H9 (cell line): ENCODE data around the gene LPAR1. TPM values are rescaled to one million over a fixed set of nuclear protein-coding genes. Genes with fewer than 3 reads are reported as not detected.
A peak's percentile ranks its signal among the peaks of the same experiment; 100 is the strongest.
"Not testable (repeated sequence)": the region's sequence is repeated elsewhere in the genome, so short reads cannot be mapped to it uniquely, and the experiment has no call there.

ENCODE experiments used
- DNase-seq: peaks from one replicate; pipeline ENCODE4 v3.0.0-alpha.2; 2017
- H2AFZ ChIP-seq: one replicate; pipeline ENCODE4 v1.6.1; 2013; ENCODE audit warnings: mild to moderate bottlenecking, low read length, control low read depth, moderate library complexity
- H2AK5ac ChIP-seq: 2 replicates; pipeline ENCODE4 v1.6.1; 2013; ENCODE audit warnings: low read length, control low read depth, mixed read lengths; ENCODE audit not compliant: insufficient read length
- H2BK120ac ChIP-seq: one replicate; pipeline ENCODE4 v1.6.1; 2013; ENCODE audit warnings: low read depth, mild to moderate bottlenecking, low read length, control low read depth, inconsistent platforms; ENCODE audit not compliant: poor library complexity, severe bottlenecking
- H2BK12ac ChIP-seq: 2 replicates; pipeline ENCODE4 v1.6.1; 2013; ENCODE audit warnings: low read length, control low read depth, mixed read lengths, low read depth; ENCODE audit not compliant: insufficient read length
- H2BK15ac ChIP-seq: 2 replicates; pipeline ENCODE4 v1.6.1; 2013; ENCODE audit warnings: low read depth, low read length, control low read depth
- H2BK20ac ChIP-seq: one replicate; pipeline ENCODE4 v1.6.1; 2013; ENCODE audit warnings: low read depth, mild to moderate bottlenecking, low read length, control low read depth, inconsistent platforms; ENCODE audit not compliant: poor library complexity, severe bottlenecking
- H2BK5ac ChIP-seq: 2 replicates; pipeline ENCODE4 v1.6.1; 2013; ENCODE audit warnings: low read length, control low read depth, mixed read lengths; ENCODE audit not compliant: insufficient read length
- H3K14ac ChIP-seq: 2 replicates; pipeline ENCODE4 v1.6.1; 2013; ENCODE audit warnings: low read length, control low read depth; ENCODE audit not compliant: insufficient read depth
- H3K18ac ChIP-seq: 2 replicates; pipeline ENCODE4 v1.6.1; 2013; ENCODE audit warnings: low read depth, mild to moderate bottlenecking, mixed read lengths, low read length, control low read depth; ENCODE audit not compliant: insufficient read length
- H3K23ac ChIP-seq: 2 replicates; pipeline ENCODE4 v1.6.1; 2013; ENCODE audit warnings: low read length, control low read depth, mixed read lengths, low read depth; ENCODE audit not compliant: insufficient read length
- H3K23me2 ChIP-seq: 2 replicates; pipeline ENCODE4 v1.6.1; 2013; ENCODE audit warnings: low read depth, mild to moderate bottlenecking, mixed read lengths, low read length, control low read depth; ENCODE audit not compliant: insufficient read length, poor library complexity, severe bottlenecking
- H3K27ac ChIP-seq: 2 replicates; pipeline ENCODE4 v1.5.1; 2013; ENCODE audit warnings: low read length, control low read depth, mixed read lengths, low read depth; ENCODE audit not compliant: insufficient read length
- H3K27me3 ChIP-seq: 2 replicates; pipeline ENCODE4 v1.6.1; 2013; ENCODE audit warnings: low read length, control low read depth, inconsistent platforms; ENCODE audit not compliant: insufficient read depth
- H3K4ac ChIP-seq: 2 replicates; pipeline ENCODE4 v1.6.1; 2013; ENCODE audit warnings: low read depth, mild to moderate bottlenecking, control low read depth, inconsistent platforms, low read length, moderate library complexity
- H3K4me1 ChIP-seq: 2 replicates; pipeline ENCODE4 v1.6.1; 2013; ENCODE audit warnings: low read length, control low read depth, inconsistent platforms; ENCODE audit not compliant: insufficient read depth
- H3K4me2 ChIP-seq: 2 replicates; pipeline ENCODE4 v1.6.1; 2013; ENCODE audit warnings: low read length, control low read depth, mixed read lengths; ENCODE audit not compliant: insufficient read length, insufficient read depth
- H3K56ac ChIP-seq: 2 replicates; pipeline ENCODE4 v1.6.1; 2013; ENCODE audit warnings: low read depth, mild to moderate bottlenecking, mixed read lengths, low read length, control low read depth; ENCODE audit not compliant: insufficient read length
- H3K79me1 ChIP-seq: 2 replicates; pipeline ENCODE4 v1.6.1; 2013; ENCODE audit warnings: low read depth, mild to moderate bottlenecking, moderate library complexity, low read length, control low read depth, inconsistent platforms; ENCODE audit not compliant: insufficient read depth, poor library complexity, severe bottlenecking
- H3K79me2 ChIP-seq: 2 replicates; pipeline ENCODE4 v1.6.1; 2013; ENCODE audit warnings: low read length, control low read depth, inconsistent platforms; ENCODE audit not compliant: insufficient read depth
- H3K9ac ChIP-seq: 2 replicates; pipeline ENCODE4 v1.6.1; 2013; ENCODE audit warnings: low read length, control low read depth, mixed read lengths; ENCODE audit not compliant: insufficient read length; ENCODE audit errors: extremely low read depth
- H3K9me3 ChIP-seq: one replicate; pipeline ENCODE4 v1.6.1; 2013; ENCODE audit warnings: low read depth, low read length, inconsistent platforms; ENCODE audit not compliant: control insufficient read depth
- H3T11ph ChIP-seq: one replicate; pipeline ENCODE4 v1.6.1; 2013; ENCODE audit warnings: mild to moderate bottlenecking, low read length, control low read depth, inconsistent platforms
- H4K20me1 ChIP-seq: one replicate; pipeline ENCODE4 v1.6.1; 2013; ENCODE audit not compliant: control insufficient read depth, insufficient read length, insufficient read depth
- H4K5ac ChIP-seq: 2 replicates; pipeline ENCODE4 v1.6.1; 2013; ENCODE audit warnings: low read depth, mild to moderate bottlenecking, mixed read lengths, low read length, control low read depth; ENCODE audit not compliant: insufficient read length
- H4K8ac ChIP-seq: replicated peaks from 2 replicates; pipeline ENCODE4 v1.6.1; 2013; ENCODE audit warnings: low read length, control low read depth, mixed read lengths, low read depth; ENCODE audit not compliant: insufficient read length
- H4K91ac ChIP-seq: 2 replicates; pipeline ENCODE4 v1.6.1; 2013; ENCODE audit warnings: low read depth, mild to moderate bottlenecking, moderate library complexity, mixed read lengths, low read length, control low read depth; ENCODE audit not compliant: insufficient read length
- H3K27ac Mint-ChIP-seq, 3 experiments: 2 replicates in 2 of 3; 3 replicates in 1 of 3; pipeline ENCODE4 v1.8.0; 2020 to 2021; ENCODE audit warnings: mixed read lengths in 3 of 3, mild to moderate bottlenecking in 1 of 3, moderate library complexity in 1 of 3
- H3K27me3 Mint-ChIP-seq: 2 replicates; pipeline ENCODE4 v1.8.0; 2021; ENCODE audit warnings: low read depth, mild to moderate bottlenecking, moderate library complexity, mixed read lengths
- H3K36me3 Mint-ChIP-seq, 3 experiments: 2 replicates in 2 of 3; 3 replicates in 1 of 3; pipeline ENCODE4 v1.8.0; 2020 to 2021; ENCODE audit warnings: low read depth in 3 of 3, mixed read lengths in 3 of 3; ENCODE audit not compliant: insufficient read depth in 1 of 3
- H3K4me1 Mint-ChIP-seq, 2 experiments: 2 replicates each; pipeline ENCODE4 v1.8.0; 2020; ENCODE audit warnings: mixed read lengths in 2 of 2
- H3K4me3 Mint-ChIP-seq, 2 experiments: 2 replicates in 1 of 2; 3 replicates in 1 of 2; pipeline ENCODE4 v1.8.0; 2020 to 2021; ENCODE audit warnings: mild to moderate bottlenecking in 2 of 2, mixed read lengths in 2 of 2, moderate library complexity in 1 of 2
- H3K9me3 Mint-ChIP-seq, 2 experiments: 2 replicates in 1 of 2; 3 replicates in 1 of 2; pipeline ENCODE4 v1.8.0; 2020; ENCODE audit warnings: mild to moderate bottlenecking in 2 of 2, mixed read lengths in 2 of 2, moderate library complexity in 1 of 2
- WGBS: extraction: QIAGEN DNeasy Blood & Tissue Kit; methylation state at CpG from one replicate; pipeline ENCODE4 v1.1.7; 2013; ENCODE audit warnings: missing lambda C conversion rate, low lambda C conversion rate, mixed read lengths; ENCODE audit not compliant: insufficient read length; ENCODE audit errors: extremely low coverage; 5-methylcytosine and 5-hydroxymethylcytosine counted together
- total RNA-seq: library from RNA; stranded (reverse); gene quantifications from 2 replicates; pipeline ENCODE4 v1.2.1, GENCODE V29; 2021
- TF ChIP-seq, protein P1 (sequence below): fragments of 200-600 bp; sonication (generic); conservative IDR thresholded peaks from 3 replicates; pipeline ENCODE4 v1.8.0; 2021; ENCODE audit warnings: antibody characterized with exemption, mild to moderate bottlenecking

The LPAR1 gene
- total RNA-seq, 1 experiment from 2014 or later = 1.3 TPM

DNA sequence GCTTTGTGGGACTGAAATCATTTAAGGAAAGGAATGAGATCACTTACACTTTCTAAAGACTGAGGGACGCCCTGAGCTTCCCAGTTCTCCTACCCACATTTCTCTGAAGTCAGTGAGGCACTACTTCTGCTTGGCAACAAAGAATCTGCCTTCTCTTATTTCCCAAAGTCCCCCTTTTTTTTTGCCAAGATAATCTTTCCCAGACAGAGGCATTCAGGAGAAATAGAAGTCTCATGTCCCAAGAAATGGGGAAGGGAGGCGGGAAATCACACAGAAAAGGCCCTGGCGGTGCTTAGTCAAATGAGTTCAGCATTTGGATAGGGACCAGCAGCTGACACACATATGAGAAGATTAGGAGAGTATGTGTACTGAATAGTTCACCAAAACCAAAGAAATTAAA is 210.0 kb downstream of the LPAR1 start:
- H3K27ac Mint-ChIP-seq = peak overlapping the region in 1 of 3 experiments; percentile 76; a peak in 2 of 7 replicates
- no CpG with 5 or more reads among the region's 3 CpGs for WGBS
- H3K9me3 Mint-ChIP-seq = peaks cover 9 to 11% of the 10 kb centered on the region in 2 experiments
- no peak overlapping the region for H3K14ac ChIP-seq
- TF ChIP-seq, protein P1, sequence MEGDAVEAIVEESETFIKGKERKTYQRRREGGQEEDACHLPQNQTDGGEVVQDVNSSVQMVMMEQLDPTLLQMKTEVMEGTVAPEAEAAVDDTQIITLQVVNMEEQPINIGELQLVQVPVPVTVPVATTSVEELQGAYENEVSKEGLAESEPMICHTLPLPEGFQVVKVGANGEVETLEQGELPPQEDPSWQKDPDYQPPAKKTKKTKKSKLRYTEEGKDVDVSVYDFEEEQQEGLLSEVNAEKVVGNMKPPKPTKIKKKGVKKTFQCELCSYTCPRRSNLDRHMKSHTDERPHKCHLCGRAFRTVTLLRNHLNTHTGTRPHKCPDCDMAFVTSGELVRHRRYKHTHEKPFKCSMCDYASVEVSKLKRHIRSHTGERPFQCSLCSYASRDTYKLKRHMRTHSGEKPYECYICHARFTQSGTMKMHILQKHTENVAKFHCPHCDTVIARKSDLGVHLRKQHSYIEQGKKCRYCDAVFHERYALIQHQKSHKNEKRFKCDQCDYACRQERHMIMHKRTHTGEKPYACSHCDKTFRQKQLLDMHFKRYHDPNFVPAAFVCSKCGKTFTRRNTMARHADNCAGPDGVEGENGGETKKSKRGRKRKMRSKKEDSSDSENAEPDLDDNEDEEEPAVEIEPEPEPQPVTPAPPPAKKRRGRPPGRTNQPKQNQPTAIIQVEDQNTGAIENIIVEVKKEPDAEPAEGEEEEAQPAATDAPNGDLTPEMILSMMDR = no peak
- H4K8ac ChIP-seq = no peak overlapping the region
- no peak overlapping the region for H3K9ac ChIP-seq
- H2AK5ac ChIP-seq = no peak overlapping the region
- no peak overlapping the region for H3K56ac ChIP-seq
- H3K27ac ChIP-seq = no peak overlapping the region
- no peak overlapping the region for H4K5ac ChIP-seq
- H3K27me3 Mint-ChIP-seq = peaks cover 2% of the 10 kb centered on the region; the same call in 1 of the 2 replicates
- H3K23me2 ChIP-seq = no peaks in the 10 kb centered on the region
- no peak overlapping the region for H4K91ac ChIP-seq
- H2BK15ac ChIP-seq = no peak overlapping the region
- H3K79me2 ChIP-seq = no peaks in the 10 kb centered on the region
- DNase-seq = no peak
- no peak overlapping the region for H2AFZ ChIP-seq
- no peaks in the 10 kb centered on the region for H3K79me1 ChIP-seq
- no peak overlapping the region for H2BK20ac ChIP-seq
- H3K4me2 ChIP-seq = no peak overlapping the region
- no peak overlapping the region for H3K4me3 Mint-ChIP-seq
- H3K4ac ChIP-seq = no peak overlapping the region
- H3K4me1 Mint-ChIP-seq = peaks cover 15 to 20% of the 10 kb centered on the region in 2 experiments
- no peak overlapping the region for H3K23ac ChIP-seq
- no peak overlapping the region for H2BK12ac ChIP-seq
- H2BK5ac ChIP-seq = no peak overlapping the region
- H3K9me3 ChIP-seq = no peaks in the 10 kb centered on the region
- peaks cover 0 to 7% (median 7%) of the 10 kb centered on the region in 3 experiments; a peak in 4 of 7 replicates for H3K36me3 Mint-ChIP-seq
- H3K18ac ChIP-seq = no peak overlapping the region
- H2BK120ac ChIP-seq = no peak overlapping the region
- no peak overlapping the region for H3T11ph ChIP-seq
- H3K4me1 ChIP-seq = no peaks in the 10 kb centered on the region; the same call in 1 of the 2 replicates
- H4K20me1 ChIP-seq = no peaks in the 10 kb centered on the region
- no peaks in the 10 kb centered on the region for H3K27me3 ChIP-seq

GRCh38 chr9:110826400-110826799 is 211.9 kb downstream of the LPAR1 start:
- not testable (repeated sequence) for H4K91ac ChIP-seq, H3K9me3 ChIP-seq, H2AFZ ChIP-seq, H3K27me3 Mint-ChIP-seq, H4K8ac ChIP-seq, H3K27ac ChIP-seq, H3K4me3 Mint-ChIP-seq, H4K20me1 ChIP-seq, H3K56ac ChIP-seq, H3K27me3 ChIP-seq, H2BK12ac ChIP-seq, H3T11ph ChIP-seq, H3K14ac ChIP-seq, H3K23ac ChIP-seq, H2BK15ac ChIP-seq, H3K23me2 ChIP-seq, H3K9ac ChIP-seq, H2BK20ac ChIP-seq, H3K18ac ChIP-seq, H3K36me3 Mint-ChIP-seq, H3K4ac ChIP-seq, H3K79me2 ChIP-seq, H3K4me2 ChIP-seq, H2BK120ac ChIP-seq, H2AK5ac ChIP-seq, H4K5ac ChIP-seq, H3K4me1 ChIP-seq, H2BK5ac ChIP-seq, H3K79me1 ChIP-seq
- DNase-seq = peak; percentile 46
- WGBS = no CpG with 5 or more reads among the region's 9 CpGs
- H3K9me3 Mint-ChIP-seq = peaks cover 9 to 13% of the 10 kb centered on the region in 2 experiments
- peaks cover 15 to 20% of the 10 kb centered on the region in 2 experiments for H3K4me1 Mint-ChIP-seq
- H3K27ac Mint-ChIP-seq = peak overlapping the region in 2 of 3 experiments; percentile 72 to 94; a peak in 3 of 7 replicates
